ENCODE measurements around the gene KCNA3.

GRCh38 chr1:110700767-110701166 lies 26.0 kb upstream of the KCNA3 start:
- TF ChIP-seq ARNT (IDR thresholded peaks at IDR 0.05): no peak
- TF ChIP-seq SP1 (IDR thresholded peaks at IDR 0.05): no peak
- no peak for TF ChIP-seq BHLHE40 (IDR thresholded peaks at IDR 0.05; ENCODE audit: borderline replicate concordance)
- no peak for TF ChIP-seq FOXM1 (IDR thresholded peaks at IDR 0.05; ENCODE audit: borderline replicate concordance)
